GM12878 (cell line): ENCODE measurements around the gene SUCO. TPM values are rescaled to one million over a fixed set of nuclear protein-coding genes. Genes with fewer than 3 reads are reported as not detected.

ENCODE experiments used
- ATAC-seq: fragments of 200-7000 bp; cut with Tn5 transposase; 3 replicates; pipeline ENCODE4 v1.9.1; 2020; ENCODE audit warnings: mild to moderate bottlenecking, moderate library complexity
- BruUV-seq: library from RNA; stranded (reverse); fragments of 400-500 nt; replicated peaks from 2 replicates; lab custom pipeline; 2021; lab: Mats Ljungman, UMichigan
- CTCF ChIA-PET: fragments of 300-600 bp; sonication (Branson Sonifier 250); formaldehyde crosslinking; extraction: SDS; loops from one replicate; lab custom pipeline; 2021; ENCODE audit warnings: inconsistent platforms; lab: Yijun Ruan, JAX
- POLR2A ChIA-PET: fragments of 350-600 bp; formaldehyde crosslinking; extraction: SDS; loops from one replicate; lab custom pipeline; 2021; ENCODE audit warnings: inconsistent platforms; lab: Charles Lee
- RAD21 ChIA-PET: fragments of 300-600 bp; sonication (Branson Sonifier 250); formaldehyde crosslinking; loops from one replicate; lab custom pipeline; 2023; ENCODE audit warnings: antibody characterized with exemption; ENCODE audit not compliant: unreplicated experiment; lab: Charles Lee
- SMC1A ChIA-PET: fragments of 300-600 bp; sonication (Branson Sonifier 250); formaldehyde crosslinking; loops from one replicate; lab custom pipeline; 2023; ENCODE audit not compliant: unreplicated experiment, uncharacterized antibody; lab: Charles Lee
- DNase-seq: peaks from one replicate; pipeline ENCODE4 v3.0.0-alpha.2; 2011; ENCODE audit warnings: low read depth, low spot score
- FAIRE-seq: peaks from 3 replicates; lab custom pipeline; 2011; peaks lifted over from hg19 to GRCh38; lab: Jason Lieb, UNC
- H2AFZ ChIP-seq: 2 replicates; pipeline ENCODE4 v1.6.0; 2011; ENCODE audit warnings: low read depth, low read length, control low read depth; ENCODE audit not compliant: control insufficient read depth
- H3K27ac ChIP-seq: 2 replicates; pipeline ENCODE4 v1.5.1; 2011; ENCODE audit warnings: control low read depth; ENCODE audit not compliant: control insufficient read depth, insufficient read depth
- H3K27me3 ChIP-seq, 2 experiments: replicated peaks in 1 of 2; 2 replicates each; pipeline versions ENCODE4 v1.6.0 to v1.6.1; 2011; ENCODE audit warnings: low read length in 1 of 2; ENCODE audit not compliant: control insufficient read depth in 2 of 2, insufficient read depth in 2 of 2
- H3K36me3 ChIP-seq, 2 experiments: 2 replicates each; pipeline ENCODE4 v1.5.1; 2011; ENCODE audit warnings: low read length in 1 of 2; ENCODE audit not compliant: control insufficient read depth in 2 of 2, insufficient read depth in 2 of 2
- H3K4me1 ChIP-seq: 2 replicates; pipeline ENCODE4 v1.6.1; 2011; ENCODE audit warnings: mild to moderate bottlenecking, low read length, moderate library complexity, mixed read lengths; ENCODE audit not compliant: control insufficient read depth, insufficient read depth
- H3K4me2 ChIP-seq: 2 replicates; pipeline ENCODE4 v1.6.0; 2011; ENCODE audit warnings: control low read depth; ENCODE audit not compliant: control insufficient read depth, insufficient read depth
- H3K4me3 ChIP-seq: fragments of 200-600 bp; sonication (generic); 2 replicates; pipeline ENCODE4 v1.5.1; 2016
- H3K79me2 ChIP-seq: 2 replicates; pipeline ENCODE4 v1.6.0; 2011; ENCODE audit warnings: low read length; ENCODE audit not compliant: control insufficient read depth, insufficient read depth
- H3K9ac ChIP-seq: 2 replicates; pipeline ENCODE4 v1.8.0; 2011; ENCODE audit warnings: low read length, control low read depth, mixed read lengths; ENCODE audit not compliant: control insufficient read depth, insufficient read depth
- H3K9me3 ChIP-seq: replicated peaks from 3 replicates; pipeline ENCODE4 v1.5.1; 2011; ENCODE audit warnings: mild to moderate bottlenecking, low read length; ENCODE audit not compliant: control insufficient read depth, insufficient read depth
- H4K20me1 ChIP-seq: 2 replicates; pipeline ENCODE4 v1.6.0; 2011; ENCODE audit not compliant: control insufficient read depth, insufficient read depth
- BMI1 ChIP-seq: fragments of 450-650 bp; IDR thresholded peaks from 2 replicates; pipeline ENCODE4 v1.6.1; 2016; ENCODE audit warnings: mild to moderate bottlenecking, moderate library complexity, borderline replicate concordance
- CBX3 ChIP-seq: fragments of 200-600 bp; sonication (generic); IDR thresholded peaks from 2 replicates; pipeline ENCODE4 v1.6.1; 2016; ENCODE audit warnings: low read depth, borderline replicate concordance
- CUX1 ChIP-seq: IDR thresholded peaks from 2 replicates; pipeline ENCODE4 v1.6.1; 2012; ENCODE audit warnings: improper control_type of control experiment, low read depth, low read length; ENCODE audit not compliant: insufficient replicate concordance
- E2F4 ChIP-seq: IDR thresholded peaks from 2 replicates; pipeline ENCODE4 v1.6.1; 2012; ENCODE audit warnings: low read depth, low read length, improper control_type of control experiment
- EP300 ChIP-seq, 2 experiments: fragments of 150-350 bp in 1 of 2; IDR thresholded peaks; 2 replicates each; pipeline ENCODE4 v1.6.1; 2011 to 2012; ENCODE audit warnings: low read depth in 2 of 2, low read length in 2 of 2, borderline replicate concordance in 1 of 2, improper control_type of control experiment in 1 of 2, inconsistent platforms in 1 of 2; ENCODE audit not compliant: control insufficient read depth in 1 of 2
- GABPA ChIP-seq: IDR thresholded peaks from 2 replicates; pipeline ENCODE4 v1.6.1; 2014; ENCODE audit warnings: antibody characterized with exemption, low read depth, mild to moderate bottlenecking, inconsistent platforms
- IRF4 ChIP-seq: IDR thresholded peaks from 2 replicates; pipeline ENCODE4 v1.6.1; 2011; ENCODE audit warnings: low read depth, low read length
- LARP7 ChIP-seq: fragments of 450-650 bp; IDR thresholded peaks from 2 replicates; pipeline ENCODE4 v1.6.1; 2017; ENCODE audit warnings: mild to moderate bottlenecking
- TARDBP ChIP-seq: IDR thresholded peaks from 2 replicates; pipeline ENCODE4 v1.6.1; 2016; ENCODE audit warnings: borderline replicate concordance
- WRNIP1 ChIP-seq: IDR thresholded peaks from 2 replicates; pipeline ENCODE4 v1.6.1; 2011; ENCODE audit warnings: low read depth, low read length, improper control_type of control experiment, borderline replicate concordance
- YBX1 ChIP-seq: fragments of 450-650 bp; IDR thresholded peaks from 2 replicates; pipeline ENCODE4 v1.6.1; 2016; ENCODE audit warnings: antibody characterized with exemption
- ZBTB4 ChIP-seq: fragments of 450-650 bp; formaldehyde crosslinking; IDR thresholded peaks from 2 replicates; pipeline ENCODE4 v1.4.0; 2022; ENCODE audit warnings: mild to moderate bottlenecking, moderate library complexity
- in situ Hi-C: fragments of 300-500 bp; cut with MboI; formaldehyde crosslinking; loops from 9 replicates; pipeline ENCODE4 v1.14.3; 2018; ENCODE audit warnings: mixed read lengths
- intact Hi-C: fragments of 100-400 bp; cut with micrococcal nuclease; formaldehyde crosslinking; loops from one replicate; pipeline ENCODE4 v1.14.2; 2022; ENCODE audit not compliant: unreplicated experiment
- polyA plus RNA-seq, 11 experiments: library from polyadenylated mRNA; depleted of rRNA in 4 of 11; unstranded in 6 of 11; stranded (reverse) in 5 of 11; fragments of >200 nt; fragmentation: Nextera tagmentation in 4 of 11; fragmentation: Illumina TruSeq in 1 of 11; extraction: Ambion mirVana in 4 of 11; extraction: Trizol in 1 of 11; gene quantifications; 1 replicate in 1 of 11; 2 replicates in 10 of 11; pipeline versions ENCODE4 v1.2.1 to v1.2.3, GENCODE V29; 2011 to 2016; ENCODE audit warnings: inconsistent platforms in 2 of 11, missing spikeins in 2 of 11, low read depth in 1 of 11
- total RNA-seq, 4 experiments: library from RNA; depleted of rRNA in 3 of 4; stranded (reverse); fragments of >200 nt in 3 of 4; fragmentation: Illumina TruSeq in 1 of 4; extraction: Trizol in 1 of 4; gene quantifications; 2 replicates each; pipeline versions ENCODE4 v1.2.1 to v1.2.3, GENCODE V29; 2013 to 2021

SUCO gene
- total and polyA plus RNA-seq, 10 of the 15 experiments (the other 5 are each of a cell fraction or from before 2014, with no cell fraction given) = 1.7 to 15.3 (median 8.4) TPM

- ATAC-seq (no peak), DNase-seq (no peak), FAIRE-seq (no peak)
- ChIA-PET POLR2A (no interaction called here), CTCF (no interaction called here), RAD21 (no interaction called here), SMC1A (interaction anchor here (1.0 to 1.2 kb wide), 2 partner anchors 11 to 17 kb away, joined by 3 to 4 read pairs; no protein-coding TSS in a partner anchor)
- Histone ChIP-seq H3K27ac (no peak overlapping the region), H3K27me3 (no peaks in the 10 kb centered on the region), H3K4me3 (no peak overlapping the region), H3K4me2 (no peak overlapping the region), H4K20me1 (no peaks in the 10 kb centered on the region), H3K4me1 (no peaks in the 10 kb centered on the region), H3K9me3 (no peaks in the 10 kb centered on the region; the same call in 2 of the 3 replicates), H3K9ac (no peak overlapping the region), H3K36me3 (no peaks in the 10 kb centered on the region), H3K79me2 (no peaks in the 10 kb centered on the region), H2AFZ (no peak overlapping the region)
- intact Hi-C loops = no loop called here
- no peak for TF ChIP-seq WRNIP1
- TF ChIP-seq GABPA = no peak
- no peak for TF ChIP-seq ZBTB4
- no peak for TF ChIP-seq CBX3
- no peak for TF ChIP-seq BMI1
- TF ChIP-seq TARDBP = no peak
- no peak for TF ChIP-seq E2F4
- TF ChIP-seq LARP7 = no peak
- TF ChIP-seq YBX1 = no peak
- no peak for TF ChIP-seq EP300 (IDR thresholded peaks at IDR 0.05; ENCODE audit: borderline replicate concordance in 1 of 2, control insufficient read depth in 1 of 2, low read depth in 2 of 2, low read length in 2 of 2)
- TF ChIP-seq CUX1 = no peak
- TF ChIP-seq IRF4 = no peak
- in situ Hi-C loops = no loop called here
- BruUV-seq = no TSS peak
Measured at GRCh38 chr1:172513479-172513878, 19.5 kb upstream of the SUCO start.
